Kidney (tissue), 14 donors: ENCODE measurements around the gene CHSY1. TPM values are rescaled to one million over a fixed set of nuclear protein-coding genes. Genes with fewer than 3 reads are reported as not detected.
"Not testable (repeated sequence)": the region's sequence is repeated elsewhere in the genome, so short reads cannot be mapped to it uniquely, and the experiment has no call there.

ENCODE experiments used
- DNase-seq, 5 donors: peaks; one replicate each; pipeline ENCODE4 v3.0.0-alpha.2; 2013 to 2020
- FAIRE-seq: peaks from 2 replicates; lab custom pipeline; 2012; peaks lifted over from hg19 to GRCh38; lab: Jason Lieb, UNC
- H3K27ac ChIP-seq, 2 donors: one replicate each; pipeline ENCODE4 v1.7.0; 2013; ENCODE audit warnings: low read depth in 2 of 2, low read length in 2 of 2, inconsistent platforms in 1 of 2
- H3K27me3 ChIP-seq: one replicate; pipeline ENCODE4 v1.7.1; 2013; ENCODE audit warnings: low read length, inconsistent platforms; ENCODE audit not compliant: control insufficient read depth, insufficient read depth
- H3K36me3 ChIP-seq, 3 donors: one replicate each; pipeline versions ENCODE4 v1.7.0 to v1.7.1; 2013; ENCODE audit warnings: low read length in 3 of 3, control low read depth in 1 of 3, inconsistent platforms in 1 of 3; ENCODE audit not compliant: insufficient read depth in 3 of 3, control insufficient read depth in 2 of 3
- H3K4me1 ChIP-seq, 3 donors: one replicate each; pipeline versions ENCODE4 v1.7.0 to v1.7.1; 2013; ENCODE audit warnings: low read length in 3 of 3, inconsistent platforms in 1 of 3, low read depth in 1 of 3; ENCODE audit not compliant: control insufficient read depth in 2 of 3, insufficient read depth in 2 of 3
- H3K4me3 ChIP-seq, 3 donors: one replicate each; pipeline versions ENCODE4 v1.7.0 to v1.8.1; 2013; ENCODE audit warnings: low read length in 3 of 3, control low read depth in 1 of 3, inconsistent platforms in 1 of 3
- H3K9ac ChIP-seq, 3 donors: one replicate each; pipeline versions ENCODE4 v1.7.0 to v1.7.1; 2013; ENCODE audit warnings: low read length in 3 of 3, control low read depth in 1 of 3, inconsistent platforms in 1 of 3
- H3K9me3 ChIP-seq, 3 donors: one replicate each; pipeline versions ENCODE4 v1.7.0 to v1.7.1; 2013; ENCODE audit warnings: low read length in 3 of 3, control low read depth in 1 of 3, inconsistent platforms in 1 of 3; ENCODE audit not compliant: control insufficient read depth in 2 of 3, insufficient read depth in 1 of 3
- CTCF ChIP-seq: IDR thresholded peaks from 3 replicates; pipeline ENCODE4 v1.5.1; 2012; ENCODE audit warnings: mild to moderate bottlenecking, moderate library complexity, borderline replicate concordance; ENCODE audit not compliant: insufficient read depth; ENCODE audit errors: extremely low read depth
- intact Hi-C: fragments of 100-400 bp; cut with DNase I; formaldehyde crosslinking; loops from one replicate; pipeline ENCODE4 v1.11.1; 2022
- polyA plus RNA-seq: library from polyadenylated mRNA; stranded (reverse); fragments of 350-450 nt; fragmentation: Illumina TruSeq; extraction: RNeasy Lipid Tissue Mini Kit (QIAGEN cat#74804); gene quantifications from one replicate; pipeline ENCODE4 v1.2.3, GENCODE V29; 2014; ENCODE audit warnings: low read depth, low replicate concordance; ENCODE audit not compliant: insufficient read depth
- total RNA-seq: library from RNA; stranded (reverse); fragmentation: NEBNext Ultra II Directional; extraction: Animal tissue kit (Norgen Biotek cat#: 25700); gene quantifications from one replicate; pipeline ENCODE4 v1.2.1, GENCODE V29; 2021
- donor health status: control.
- donor health status: control.
- donor health status: control.
- donor health status: control.
- donor health status: control.
- donor health status: DM: yes; HTN: yes; CAD: no.
- donor health status: Normal renal cell carcinoma (clear cell type).

Gene CHSY1
- total and polyA plus RNA-seq, 2 donors from 2014 or later = 7.2 to 41.6 TPM

DNA sequence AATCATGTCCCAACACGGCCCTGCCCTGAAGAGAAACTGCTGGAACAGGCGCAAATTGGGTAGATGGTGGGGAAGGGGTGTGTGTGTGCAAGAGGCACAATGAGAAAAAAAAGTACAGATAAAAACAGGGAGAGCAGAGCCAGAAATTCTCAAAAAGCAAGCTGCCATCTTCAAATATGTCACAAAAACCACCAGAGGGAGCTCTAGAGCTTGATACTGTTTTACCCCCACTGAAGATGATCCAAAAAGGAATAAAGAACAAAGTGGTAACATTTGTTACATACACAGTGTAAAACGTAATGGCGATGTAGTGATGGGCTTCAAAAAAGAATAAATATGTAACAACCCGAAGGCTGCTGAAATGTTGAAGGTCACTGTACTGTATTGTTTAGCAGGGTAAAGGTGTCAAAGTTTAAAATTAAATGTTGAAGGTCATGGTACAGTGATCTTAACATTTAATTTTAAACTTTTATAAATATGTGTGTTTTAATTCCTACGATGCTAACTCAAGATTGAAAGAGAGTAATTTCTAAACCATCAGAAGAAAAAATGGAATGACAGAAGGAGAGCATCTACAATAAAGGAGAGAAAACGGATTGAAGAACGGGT, 37.2 kb upstream of the CHSY1 start:
- H3K36me3 ChIP-seq = peaks cover 7 to 18% (median 13%) of the 10 kb centered on the region in 3 donors

DNA sequence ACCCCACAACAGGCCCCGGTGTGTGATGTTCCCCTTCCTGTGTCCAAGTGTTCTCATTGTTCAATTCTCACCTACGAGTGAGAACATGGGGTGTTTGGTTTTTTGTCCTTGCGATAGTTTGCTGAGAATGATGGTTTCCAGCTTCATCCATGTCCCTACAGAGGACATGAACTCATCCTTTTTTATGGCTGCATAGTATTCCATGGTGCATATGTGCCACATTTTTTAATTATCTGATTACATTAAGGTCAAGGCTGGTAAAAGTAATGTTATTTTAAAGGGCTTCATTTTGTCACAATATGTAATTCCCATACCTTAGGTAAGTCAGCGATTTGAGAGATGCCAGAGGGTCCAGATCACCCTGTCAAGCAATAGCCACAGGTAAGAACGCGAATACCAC, 35.5 kb upstream of the CHSY1 start:
- H3K9ac ChIP-seq, H3K4me3 ChIP-seq, DNase-seq, FAIRE-seq, H3K4me1 ChIP-seq, intact Hi-C loops, H3K9me3 ChIP-seq, H3K27ac ChIP-seq, H3K27me3 ChIP-seq: not testable (repeated sequence)
- peaks cover 7 to 24% (median 20%) of the 10 kb centered on the region in 3 donors for H3K36me3 ChIP-seq

More for the DNA sequence above, 37.2 kb upstream of the CHSY1 start:
- no peak overlapping the region for H3K4me3 ChIP-seq
- no peaks in the 10 kb centered on the region for H3K27me3 ChIP-seq
- no peak overlapping the region for H3K9ac ChIP-seq
- peak in 2 of 5 donors; percentile 21 to 50 for DNase-seq
- intact Hi-C loops = no loop called here
- H3K9me3 ChIP-seq = no peaks in the 10 kb centered on the region
- no peak for FAIRE-seq
- H3K27ac ChIP-seq = no peak overlapping the region
- TF ChIP-seq CTCF = peak; percentile 25
- peaks cover 0 to 8% (median 7%) of the 10 kb centered on the region in 3 donors for H3K4me1 ChIP-seq

GRCh38 chr15:101286471-101287114, 34.7 kb upstream of the CHSY1 start:
- Histone ChIP-seq H3K9ac (no peak overlapping the region), H3K27me3 (no peaks in the 10 kb centered on the region), H3K36me3 (peaks cover 7 to 28% (median 24%) of the 10 kb centered on the region in 3 donors), H3K9me3 (no peaks in the 10 kb centered on the region), H3K4me3 (no peak overlapping the region), H3K27ac (no peak overlapping the region), H3K4me1 (no peaks in the 10 kb centered on the region)
- TF ChIP-seq CTCF = no peak
- DNase-seq (peak in 1 of 5 donors; percentile 5), FAIRE-seq (no peak)
- intact Hi-C loops = no loop called here

DNA sequence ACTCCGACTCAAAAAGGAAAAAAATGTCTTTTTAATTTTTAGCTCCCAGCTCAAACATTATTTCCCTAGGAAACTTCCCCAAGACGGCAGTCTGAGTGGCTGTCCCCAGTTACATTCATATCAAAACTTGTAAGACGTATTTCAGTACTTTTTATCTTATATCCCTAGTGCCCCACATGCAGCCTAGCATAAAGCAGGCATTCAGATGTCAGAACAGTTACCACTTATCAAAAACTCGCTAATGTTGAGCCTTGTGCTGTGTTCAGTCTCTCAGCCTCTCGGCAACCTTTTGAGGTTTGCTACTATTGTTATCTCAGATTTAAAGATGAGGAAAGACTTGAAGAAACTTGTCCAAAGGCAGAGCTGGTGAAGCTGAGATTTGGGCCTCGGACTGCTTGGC, 32.1 kb upstream of the CHSY1 start:
- Histone ChIP-seq H3K27ac (no peak overlapping the region), H3K4me1 (no peaks in the 10 kb centered on the region), H3K36me3 (peaks cover 9 to 29% (median 24%) of the 10 kb centered on the region in 3 donors), H3K4me3 (no peak overlapping the region), H3K9me3 (no peaks in the 10 kb centered on the region), H3K27me3 (no peaks in the 10 kb centered on the region), H3K9ac (no peak overlapping the region)
- intact Hi-C loops = no loop called here
- TF ChIP-seq CTCF = no peak
- no peak for FAIRE-seq
- no peak for DNase-seq
